ENCODE results near the gene CGB1. TPM values are rescaled to one million over a fixed set of nuclear protein-coding genes. Genes with fewer than 3 reads are reported as not detected.

Gene CGB1
- total and polyA plus RNA-seq, 10 of the 15 experiments (the other 5 are each of a cell fraction or from before 2014, with no cell fraction given), result not detected

GRCh38 chr19:49085020-49085867 is 48.5 kb upstream of the CGB1 start, which contains the start of gene SNRNP70 (continued):
- no peak for TF ChIP-seq CBX5 (IDR thresholded peaks at IDR 0.05; ENCODE audit: low read depth)
- no peak for TF ChIP-seq PRDM15 (CRISPR knock-in tag; IDR thresholded peaks at IDR 0.05)
- TF ChIP-seq SREBF1 (IDR thresholded peaks at IDR 0.05; ENCODE audit: low read length), result no peak
- no peak for TF ChIP-seq ZSCAN29 (IDR thresholded peaks at IDR 0.05)
- TF ChIP-seq SREBF2 (IDR thresholded peaks at IDR 0.05; ENCODE audit: low read length), result no peak
- no peak for TF ChIP-seq MYB (IDR thresholded peaks at IDR 0.05; ENCODE audit: borderline replicate concordance, low read depth, low read length)
- TF ChIP-seq ZBTB4 (CRISPR knock-in tag; IDR thresholded peaks at IDR 0.05), result no peak
- 0 out of 2 replicates have a peak, but pooled peaks have one; percentile 5 for TF ChIP-seq NFYB (IDR thresholded peaks at IDR 0.05; ENCODE audit: insufficient read depth, low read depth, low read length)
- TF ChIP-seq PAX8 (IDR thresholded peaks at IDR 0.05), result no peak
- 0 out of 4 replicates have a peak, but pooled peaks of 1 of the 2 experiments have one; percentile 38 for TF ChIP-seq ETV6 (conservative IDR thresholded peaks at IDR 0.05 in 1 of 2, IDR thresholded peaks at IDR 0.05 in 1 of 2; ENCODE audit: borderline replicate concordance in 1 of 2, low read depth in 1 of 2)
- TF ChIP-seq ZZZ3 (IDR thresholded peaks at IDR 0.05; ENCODE audit: control insufficient read depth, insufficient read length, low read depth), result no peak
- 0 out of 2 replicates have a peak, but pooled peaks have one; percentile 17 for TF ChIP-seq JUND (IDR thresholded peaks at IDR 0.05; ENCODE audit: low read depth, low read length)
- TF ChIP-seq MEF2B (IDR thresholded peaks at IDR 0.05; ENCODE audit: partially characterized antibody, poor library complexity, severe bottlenecking), result peak; percentile 24
- TF ChIP-seq EED (IDR thresholded peaks at IDR 0.05; ENCODE audit: low read depth), result peak; percentile 18; the same call in 1 of the 2 replicates
- 0 out of 3 replicates have a peak, but pooled peaks of 1 of the 2 experiments have one; percentile 51 for TF ChIP-seq EGR1 (IDR thresholded peaks at IDR 0.05; ENCODE audit: borderline replicate concordance in 1 of 2, low read depth in 2 of 2, low read length in 2 of 2)
- TF ChIP-seq TCF12 (IDR thresholded peaks at IDR 0.05; ENCODE audit: low read depth, low read length), result no peak
- peak; percentile 84 for TF ChIP-seq ZNF687 (IDR thresholded peaks at IDR 0.05)
- no peak for TF ChIP-seq TBL1XR1 (IDR thresholded peaks at IDR 0.05; ENCODE audit: low read depth, low read length)
